ENCODE data around the gene RAP1GAP.

DNA sequence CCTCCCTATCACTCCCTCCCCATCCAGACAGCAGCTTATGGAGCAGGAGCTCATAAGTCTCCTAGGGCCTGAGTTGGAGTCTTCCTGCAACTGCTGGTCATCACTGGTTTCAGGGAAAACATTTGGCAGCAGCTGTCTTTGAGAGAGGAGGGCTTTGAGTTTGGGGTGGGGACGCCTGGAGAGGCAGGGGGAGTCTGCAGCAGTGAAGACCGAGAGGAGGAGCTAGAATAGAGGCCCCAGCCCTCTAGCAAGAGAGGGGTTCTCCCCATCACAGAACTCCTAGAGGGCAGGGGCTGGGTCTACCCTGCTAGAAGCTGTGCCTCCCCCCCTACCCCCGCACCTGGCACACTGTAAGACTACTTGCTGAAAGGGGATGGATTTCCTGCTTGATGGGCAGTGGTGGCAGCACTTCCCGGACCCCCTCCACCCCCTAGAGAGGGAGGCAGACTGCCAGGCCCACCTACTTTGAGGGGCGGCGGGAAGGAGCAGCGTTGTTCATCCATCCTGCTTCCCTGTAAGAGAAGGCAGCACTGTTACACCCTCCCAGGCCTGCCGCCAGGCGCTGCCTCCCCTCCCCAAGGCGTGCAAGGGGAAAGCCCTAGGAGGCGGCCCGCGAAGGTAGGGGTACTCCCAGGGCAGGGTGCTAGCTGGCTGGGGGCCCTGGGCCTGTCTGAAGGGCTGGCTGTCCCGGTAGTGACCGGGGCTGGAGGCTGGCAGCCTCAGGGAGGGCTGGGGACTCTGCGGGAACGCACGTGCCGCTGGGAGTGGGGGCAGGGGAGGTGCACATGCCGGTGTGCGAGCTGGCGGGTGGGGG, 50.4 kb downstream of the RAP1GAP start:
- TF ChIP-seq EGR1 (IDR thresholded peaks at IDR 0.05; ENCODE audit: low read depth) (no peak), FOSL1 (IDR thresholded peaks at IDR 0.05; ENCODE audit: low read depth) (no peak)
- TF ChIP-seq, protein P1, sequence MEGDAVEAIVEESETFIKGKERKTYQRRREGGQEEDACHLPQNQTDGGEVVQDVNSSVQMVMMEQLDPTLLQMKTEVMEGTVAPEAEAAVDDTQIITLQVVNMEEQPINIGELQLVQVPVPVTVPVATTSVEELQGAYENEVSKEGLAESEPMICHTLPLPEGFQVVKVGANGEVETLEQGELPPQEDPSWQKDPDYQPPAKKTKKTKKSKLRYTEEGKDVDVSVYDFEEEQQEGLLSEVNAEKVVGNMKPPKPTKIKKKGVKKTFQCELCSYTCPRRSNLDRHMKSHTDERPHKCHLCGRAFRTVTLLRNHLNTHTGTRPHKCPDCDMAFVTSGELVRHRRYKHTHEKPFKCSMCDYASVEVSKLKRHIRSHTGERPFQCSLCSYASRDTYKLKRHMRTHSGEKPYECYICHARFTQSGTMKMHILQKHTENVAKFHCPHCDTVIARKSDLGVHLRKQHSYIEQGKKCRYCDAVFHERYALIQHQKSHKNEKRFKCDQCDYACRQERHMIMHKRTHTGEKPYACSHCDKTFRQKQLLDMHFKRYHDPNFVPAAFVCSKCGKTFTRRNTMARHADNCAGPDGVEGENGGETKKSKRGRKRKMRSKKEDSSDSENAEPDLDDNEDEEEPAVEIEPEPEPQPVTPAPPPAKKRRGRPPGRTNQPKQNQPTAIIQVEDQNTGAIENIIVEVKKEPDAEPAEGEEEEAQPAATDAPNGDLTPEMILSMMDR (IDR thresholded peaks at IDR 0.05 in 2 of 3, conservative IDR thresholded peaks at IDR 0.05 in 1 of 3; ENCODE audit: borderline replicate concordance in 1 of 3, insufficient read depth in 1 of 3, low read depth in 2 of 3, low read length in 2 of 3): no peak
- TF ChIP-seq, protein P2, sequence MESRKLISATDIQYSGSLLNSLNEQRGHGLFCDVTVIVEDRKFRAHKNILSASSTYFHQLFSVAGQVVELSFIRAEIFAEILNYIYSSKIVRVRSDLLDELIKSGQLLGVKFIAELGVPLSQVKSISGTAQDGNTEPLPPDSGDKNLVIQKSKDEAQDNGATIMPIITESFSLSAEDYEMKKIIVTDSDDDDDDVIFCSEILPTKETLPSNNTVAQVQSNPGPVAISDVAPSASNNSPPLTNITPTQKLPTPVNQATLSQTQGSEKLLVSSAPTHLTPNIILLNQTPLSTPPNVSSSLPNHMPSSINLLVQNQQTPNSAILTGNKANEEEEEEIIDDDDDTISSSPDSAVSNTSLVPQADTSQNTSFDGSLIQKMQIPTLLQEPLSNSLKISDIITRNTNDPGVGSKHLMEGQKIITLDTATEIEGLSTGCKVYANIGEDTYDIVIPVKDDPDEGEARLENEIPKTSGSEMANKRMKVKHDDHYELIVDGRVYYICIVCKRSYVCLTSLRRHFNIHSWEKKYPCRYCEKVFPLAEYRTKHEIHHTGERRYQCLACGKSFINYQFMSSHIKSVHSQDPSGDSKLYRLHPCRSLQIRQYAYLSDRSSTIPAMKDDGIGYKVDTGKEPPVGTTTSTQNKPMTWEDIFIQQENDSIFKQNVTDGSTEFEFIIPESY (IDR thresholded peaks at IDR 0.05; ENCODE audit: extremely low read depth, insufficient replicate concordance, low read length): no peak

All from HCT116 (cell line).